TTC549 (cell line): Measurements from ENCODE around the gene GNA12.

Experiments
- FAIRE-seq: peaks from 2 replicates; lab custom pipeline; 2012; peaks lifted over from hg19 to GRCh38; lab: Jason Lieb, UNC

Gene GNA12, protein sequence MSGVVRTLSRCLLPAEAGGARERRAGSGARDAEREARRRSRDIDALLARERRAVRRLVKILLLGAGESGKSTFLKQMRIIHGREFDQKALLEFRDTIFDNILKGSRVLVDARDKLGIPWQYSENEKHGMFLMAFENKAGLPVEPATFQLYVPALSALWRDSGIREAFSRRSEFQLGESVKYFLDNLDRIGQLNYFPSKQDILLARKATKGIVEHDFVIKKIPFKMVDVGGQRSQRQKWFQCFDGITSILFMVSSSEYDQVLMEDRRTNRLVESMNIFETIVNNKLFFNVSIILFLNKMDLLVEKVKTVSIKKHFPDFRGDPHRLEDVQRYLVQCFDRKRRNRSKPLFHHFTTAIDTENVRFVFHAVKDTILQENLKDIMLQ

DNA sequence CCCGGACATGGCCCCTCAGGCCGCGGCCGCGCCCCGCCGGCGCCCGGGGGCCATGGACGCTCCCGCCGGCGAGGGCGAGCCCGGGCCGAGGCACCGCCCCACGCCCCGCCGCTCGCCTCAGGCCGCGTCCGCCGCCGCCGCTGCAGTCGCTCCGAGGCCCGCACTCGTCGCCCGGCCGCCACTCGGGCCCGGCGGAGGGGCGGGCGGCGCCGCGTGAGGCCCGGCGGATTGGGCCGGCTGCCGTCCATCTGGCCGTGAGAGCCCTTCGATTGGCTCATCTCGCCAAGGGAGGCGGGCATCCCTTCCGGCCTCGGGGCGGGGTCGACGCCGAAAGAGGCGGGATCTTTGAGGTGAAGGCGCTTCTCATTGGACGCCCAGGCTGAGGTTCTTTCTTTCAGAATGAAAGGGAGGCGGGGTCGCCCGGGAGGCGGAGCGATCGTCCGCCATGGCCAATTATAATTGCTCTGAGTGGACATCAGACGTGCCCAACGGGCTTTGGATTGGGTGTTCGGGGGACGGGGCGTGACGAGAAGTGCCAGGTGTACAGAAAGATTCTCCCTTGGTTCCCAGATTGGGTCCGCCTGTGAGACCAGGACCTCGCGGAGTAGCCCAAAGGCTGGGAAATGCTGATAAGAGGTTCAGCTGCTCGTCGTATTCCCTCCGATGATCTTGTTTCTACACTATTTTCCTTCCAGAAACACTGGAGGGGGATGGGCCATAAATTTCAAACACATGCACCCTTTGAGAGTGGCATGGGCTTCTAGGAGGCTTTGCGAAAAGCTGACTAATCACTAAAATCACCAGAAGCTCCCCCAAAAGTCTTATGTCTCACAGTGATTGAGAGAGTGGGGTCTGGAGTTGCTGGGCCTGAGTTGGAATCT, at the start of gene GNA12:
TSS of gene GNA12 (minus strand) at position 156 of the 881 bp plus-strand sequence. CDS start at position 9, 147 bp downstream.
- peak; percentile 95 for FAIRE-seq

DNA sequence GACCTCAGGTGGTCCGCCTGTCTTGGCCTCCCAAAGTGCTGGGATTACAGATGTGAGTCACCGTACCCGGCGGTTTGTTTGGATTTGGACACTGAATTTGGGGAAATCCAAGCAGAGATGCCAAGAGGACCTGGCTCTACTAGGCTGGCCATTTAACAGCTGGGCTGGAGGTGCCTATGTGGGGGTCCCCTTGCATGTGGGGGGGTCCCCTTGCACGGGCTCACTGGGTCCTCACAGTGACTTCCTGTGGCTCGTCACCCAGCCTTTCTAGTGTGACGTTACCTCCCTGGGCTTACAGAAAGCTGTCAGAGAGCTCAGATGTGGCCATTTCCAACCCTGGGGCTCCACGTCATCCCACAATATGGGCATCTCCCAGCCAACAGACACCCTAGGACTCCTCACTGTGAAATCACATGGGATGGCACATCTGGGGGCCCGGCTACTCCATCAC, 49.3 kb upstream of the GNA12 start:
- FAIRE-seq, result no peak

DNA sequence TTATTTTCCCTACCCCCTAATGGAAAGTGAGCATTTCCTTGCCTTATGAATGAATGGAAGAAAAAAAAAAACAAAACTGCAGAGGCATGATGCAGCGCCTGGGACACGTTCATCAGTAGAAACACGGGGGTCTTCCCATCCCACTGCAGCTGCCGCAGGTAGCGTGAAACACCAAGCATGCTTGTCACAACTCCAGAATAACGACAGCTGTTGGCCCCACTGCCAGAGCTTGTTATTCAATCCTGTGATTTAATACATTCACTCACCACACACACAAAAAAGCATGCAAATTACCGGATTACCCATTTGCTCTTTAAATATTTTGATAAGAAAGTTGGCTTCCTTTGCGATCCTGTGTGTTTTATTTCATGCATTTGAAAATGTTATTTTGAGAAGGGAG, 48.4 kb upstream of the GNA12 start:
- FAIRE-seq, result no peak

DNA sequence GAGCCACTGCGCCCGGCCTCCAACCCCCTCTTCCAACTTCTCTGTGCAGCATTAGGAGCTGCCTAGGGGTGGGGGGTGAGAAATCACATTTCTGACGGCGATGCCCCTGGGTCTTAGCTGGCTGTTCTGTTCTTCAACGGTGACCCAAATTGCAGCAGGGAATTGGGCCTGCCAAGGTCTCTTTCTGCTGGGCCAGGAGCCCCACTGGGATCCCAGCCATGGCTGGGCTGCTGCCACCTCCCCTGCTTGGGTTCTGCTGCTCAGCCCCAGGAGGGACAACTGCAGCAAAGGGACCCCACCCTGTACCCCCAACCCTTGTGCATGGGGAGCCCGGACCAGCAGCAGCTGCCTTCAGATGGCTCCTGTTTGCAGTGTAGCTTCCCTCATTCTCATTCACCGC, 43.7 kb upstream of the GNA12 start:
- FAIRE-seq, result no peak

DNA sequence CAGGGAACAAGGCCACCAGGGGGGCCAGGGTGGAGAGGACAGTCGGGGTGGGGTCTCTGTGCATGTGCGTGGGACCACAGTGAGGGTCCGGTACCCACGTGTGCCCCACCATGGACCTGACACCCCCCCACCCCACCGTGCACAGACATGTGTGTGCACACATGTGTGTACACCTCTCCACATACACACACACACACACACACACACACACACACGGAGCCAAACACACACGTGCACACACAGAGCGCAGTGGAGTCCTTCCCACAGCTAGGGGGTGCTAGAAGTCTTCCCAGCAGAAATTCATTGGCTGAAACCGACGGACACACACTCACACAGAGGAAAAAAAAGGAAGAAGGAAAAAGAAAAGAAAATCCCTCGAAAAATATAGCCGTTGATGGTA, 42.8 kb upstream of the GNA12 start:
- FAIRE-seq, result peak; percentile 82

DNA sequence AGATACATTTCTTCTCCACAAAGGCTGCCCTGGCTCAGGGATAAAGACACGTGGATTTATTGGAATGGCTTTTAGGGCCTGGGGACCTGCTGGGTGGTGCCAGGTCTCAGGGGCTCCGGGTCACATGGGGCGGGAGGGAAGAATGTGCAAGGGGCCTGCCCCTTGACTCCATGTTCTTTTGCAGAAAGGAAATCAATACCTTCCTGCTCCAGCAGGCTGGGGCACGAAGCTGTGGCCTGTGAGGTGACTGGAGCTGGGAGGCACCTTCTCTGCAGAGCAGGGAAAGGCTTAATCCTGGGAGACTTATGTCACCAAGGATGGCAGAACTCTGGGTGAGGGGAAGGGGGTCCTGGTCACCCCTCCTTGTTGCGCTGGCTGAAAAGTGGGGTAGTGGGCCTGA, 42.3 kb upstream of the GNA12 start:
- no peak for FAIRE-seq

DNA sequence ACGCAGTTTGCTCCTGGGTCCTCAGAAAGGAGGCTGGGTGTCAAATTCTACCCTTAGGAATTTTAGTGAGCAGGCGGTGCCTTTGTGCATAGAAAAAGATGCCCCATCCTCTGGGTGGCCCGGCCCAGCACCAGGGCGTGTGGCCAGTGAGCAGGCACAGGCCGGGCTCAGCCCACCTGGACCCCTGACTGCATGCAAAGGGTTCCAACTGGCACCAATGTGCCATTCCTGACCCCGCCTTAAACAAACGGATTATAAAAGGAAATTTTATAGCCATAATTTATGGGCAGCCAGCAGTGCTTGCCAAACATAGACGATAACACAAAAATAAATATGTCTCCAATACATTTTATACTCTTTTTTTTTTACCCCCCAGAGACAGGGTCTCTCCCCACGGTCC, 40.1 kb upstream of the GNA12 start:
- FAIRE-seq, result no peak

DNA sequence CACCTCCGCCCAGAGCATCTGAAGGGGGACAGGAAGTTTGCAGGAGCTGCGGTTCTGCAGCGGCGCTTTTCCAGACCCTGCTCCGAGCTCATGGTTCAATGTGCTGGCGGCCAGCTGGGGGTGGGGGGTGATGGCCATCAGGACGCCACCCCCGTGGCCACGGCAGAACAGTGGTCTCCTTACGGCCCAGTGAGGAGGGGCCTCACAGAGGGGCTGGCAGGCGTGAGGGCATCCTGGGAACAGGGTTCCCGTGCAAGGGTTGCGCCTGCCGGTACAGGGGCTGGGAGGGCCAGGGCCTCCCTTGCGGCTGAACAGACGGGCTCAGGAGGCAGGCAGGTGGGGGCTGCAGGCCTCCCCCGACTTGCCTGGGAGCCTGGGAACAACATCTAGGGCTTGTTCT, 39.0 kb upstream of the GNA12 start:
- no peak for FAIRE-seq

DNA sequence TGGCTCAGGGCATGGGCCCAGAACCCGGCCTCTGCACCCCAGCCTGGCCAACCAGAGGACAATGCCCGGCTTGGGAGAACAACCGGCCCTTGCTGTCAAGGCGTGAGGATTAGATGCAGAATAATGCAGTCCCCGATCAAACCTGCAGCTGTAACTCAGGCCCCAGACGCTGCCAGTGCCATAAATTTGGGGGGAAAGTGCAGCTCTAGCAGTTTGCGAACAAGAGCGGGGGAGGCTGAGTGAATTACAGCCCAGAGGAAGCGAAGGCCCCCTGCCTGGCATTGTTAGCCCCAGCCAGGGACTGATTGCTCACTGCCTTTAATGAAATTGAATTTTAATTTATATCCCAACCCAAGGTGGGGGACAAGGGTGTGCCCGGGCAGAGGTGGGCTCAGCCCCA, 38.0 kb upstream of the GNA12 start:
- no peak for FAIRE-seq

DNA sequence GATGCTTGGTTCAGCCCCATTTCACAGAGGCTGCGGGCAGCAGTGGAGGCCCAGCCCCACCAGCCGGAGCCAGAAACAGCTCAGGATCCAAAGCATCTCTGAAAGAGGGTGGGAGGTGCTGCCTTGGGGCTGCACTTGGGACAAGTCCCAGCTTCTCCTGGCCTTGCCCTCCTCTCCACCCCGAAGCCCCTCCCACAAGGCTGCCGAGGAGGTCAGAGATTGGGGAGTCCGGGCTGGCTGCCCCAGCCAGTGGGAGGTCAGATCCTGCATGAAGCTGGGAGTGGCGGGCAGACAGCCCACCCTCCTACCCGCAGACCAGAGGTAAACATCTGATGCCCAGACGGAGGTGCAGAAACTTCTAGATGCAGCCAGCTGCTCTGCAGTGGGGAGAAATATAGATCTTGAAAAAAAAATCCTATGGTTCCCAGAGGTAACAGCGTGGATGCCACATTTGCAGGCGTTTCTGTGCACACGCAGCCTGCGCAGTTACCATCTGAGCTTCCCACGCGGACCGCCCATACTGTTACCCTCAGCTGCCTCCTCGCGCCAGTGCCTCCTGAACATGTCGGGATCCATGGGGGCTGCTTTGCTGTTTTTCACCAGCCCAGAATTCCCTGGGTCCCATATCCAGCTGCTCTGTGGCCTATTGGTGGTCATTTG, 36.9 kb upstream of the GNA12 start:
- no peak for FAIRE-seq

DNA sequence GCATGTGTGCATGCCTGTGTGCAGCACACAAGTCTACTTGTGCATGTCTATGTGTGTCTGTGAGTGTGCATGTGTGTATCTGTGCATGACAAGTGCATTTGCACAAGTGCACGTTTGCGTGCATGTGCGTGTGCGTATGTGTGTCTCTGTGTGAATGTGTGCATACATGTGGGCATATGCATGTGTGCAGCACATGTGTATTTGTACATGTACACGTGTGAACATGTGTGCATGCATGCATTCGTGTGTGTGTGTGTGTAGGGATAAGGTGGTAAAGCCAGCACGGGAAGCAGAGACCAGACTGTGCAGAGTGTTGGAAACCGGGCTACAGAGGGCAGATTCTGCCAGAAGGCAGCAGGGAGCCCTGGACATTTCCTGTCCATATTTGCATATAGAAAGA, 35.9 kb upstream of the GNA12 start:
- no peak for FAIRE-seq

DNA sequence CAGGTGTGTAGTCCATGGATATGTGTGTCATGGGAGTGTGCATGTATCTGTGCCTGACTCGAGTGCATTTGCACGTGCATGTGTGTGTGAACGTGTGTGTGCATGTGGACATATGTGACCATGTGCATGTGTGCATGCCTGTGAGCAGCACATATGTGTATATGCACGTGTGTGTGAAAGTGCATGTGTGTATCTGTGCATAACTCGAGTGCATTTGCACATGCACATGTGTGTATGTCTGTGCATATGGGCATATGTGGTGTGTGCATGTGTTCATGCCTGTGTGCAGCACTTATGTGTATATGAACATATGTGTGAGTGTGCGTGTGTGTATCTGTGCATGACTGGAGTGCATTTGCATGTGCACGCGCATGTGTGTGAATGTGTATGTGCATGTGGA, 35.2 kb upstream of the GNA12 start:
- FAIRE-seq, result no peak

DNA sequence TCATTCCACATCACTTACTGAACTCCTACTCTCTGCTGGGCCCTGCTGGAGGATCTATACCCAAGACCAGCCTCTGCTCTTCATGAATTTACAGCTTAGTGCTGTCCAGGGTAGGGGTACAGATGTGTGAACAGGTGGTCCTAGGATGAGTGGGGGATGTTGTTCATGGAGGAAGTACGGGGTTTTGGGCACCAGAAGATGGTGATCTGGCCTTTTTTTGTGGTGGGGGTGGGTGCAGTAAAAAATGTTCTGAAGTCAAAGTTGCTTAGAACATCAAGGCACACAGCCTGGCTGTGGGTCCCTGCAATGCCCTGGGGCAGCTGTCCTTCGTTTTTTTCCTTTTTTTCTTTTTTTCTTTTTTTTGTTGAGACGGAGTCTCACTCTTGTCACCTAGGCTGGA, 34.2 kb upstream of the GNA12 start:
- FAIRE-seq, result no peak

DNA sequence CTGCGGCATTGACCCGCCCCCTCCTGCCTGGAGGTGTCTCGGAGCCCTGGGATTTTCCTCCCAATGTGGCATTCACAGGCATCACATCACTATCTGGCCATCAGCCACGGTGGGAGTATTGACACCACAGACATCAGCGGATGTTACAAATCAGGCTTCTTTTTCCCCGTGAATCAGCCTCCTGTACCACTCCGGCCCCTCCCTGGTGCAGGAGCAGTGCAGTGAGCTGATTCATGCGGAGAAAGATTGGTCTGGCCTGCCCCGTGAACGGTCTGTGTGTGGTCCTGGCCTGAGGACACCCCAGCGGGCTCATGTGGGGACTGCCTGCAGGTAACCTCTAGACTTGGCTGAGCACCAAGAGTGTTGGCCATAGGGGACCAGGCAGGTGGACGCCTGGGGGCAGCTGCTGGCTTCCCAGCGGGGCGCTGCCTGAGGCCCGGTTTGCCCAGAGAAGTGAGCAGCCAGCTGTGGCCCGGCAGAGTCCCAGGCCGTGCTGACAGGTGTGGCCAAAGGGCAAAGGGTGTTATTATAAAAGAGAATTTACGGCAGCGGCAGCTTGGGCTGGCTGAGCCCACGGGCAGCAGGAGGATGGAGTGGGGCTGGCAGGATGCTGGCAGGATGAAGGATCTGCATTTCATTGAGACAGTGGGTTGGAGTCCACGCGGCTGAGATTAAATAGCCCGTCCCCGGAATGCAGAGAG, 32.1 kb upstream of the GNA12 start:
- no peak for FAIRE-seq

DNA sequence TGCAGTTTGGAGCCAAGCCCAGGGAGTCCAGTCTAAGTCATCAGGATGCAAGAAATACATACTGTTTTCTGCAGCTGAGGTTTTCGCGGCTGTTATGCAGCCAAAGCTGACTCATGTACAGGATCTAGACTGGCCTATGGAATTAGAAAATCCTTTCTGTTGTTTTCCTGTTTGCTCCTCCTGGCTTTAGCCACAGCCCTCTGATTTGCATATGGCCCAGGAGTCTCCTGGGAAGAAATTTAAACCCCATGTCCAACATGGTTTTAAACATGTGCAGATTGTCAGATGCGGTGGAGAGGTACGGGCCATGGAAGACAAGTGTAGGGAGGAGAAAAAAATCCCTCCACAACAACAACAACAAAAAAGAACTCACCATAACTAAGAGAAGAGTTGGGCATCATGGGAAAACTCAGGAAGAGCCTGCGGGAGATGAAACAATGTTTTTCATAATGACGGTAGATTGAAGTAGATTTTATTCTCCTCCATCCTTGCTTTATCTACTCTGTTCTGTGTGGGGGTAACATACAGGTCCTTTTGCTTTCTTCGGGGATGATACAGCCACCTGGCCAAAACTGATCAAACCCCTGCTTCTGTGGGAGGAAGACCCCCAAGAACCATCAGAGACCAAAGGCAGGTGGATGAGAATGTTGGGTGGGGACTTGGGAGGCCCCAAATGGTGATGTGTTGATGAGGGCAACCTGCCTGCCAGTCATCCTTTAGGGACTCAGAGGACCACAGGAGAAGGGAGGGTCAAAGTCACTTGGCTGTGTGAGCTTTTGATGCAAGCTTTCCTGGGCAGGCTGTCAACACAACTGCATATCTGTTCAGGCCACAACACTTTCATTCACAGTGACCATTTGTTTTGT, 29.8 kb upstream of the GNA12 start:
- peak; percentile 62 for FAIRE-seq

DNA sequence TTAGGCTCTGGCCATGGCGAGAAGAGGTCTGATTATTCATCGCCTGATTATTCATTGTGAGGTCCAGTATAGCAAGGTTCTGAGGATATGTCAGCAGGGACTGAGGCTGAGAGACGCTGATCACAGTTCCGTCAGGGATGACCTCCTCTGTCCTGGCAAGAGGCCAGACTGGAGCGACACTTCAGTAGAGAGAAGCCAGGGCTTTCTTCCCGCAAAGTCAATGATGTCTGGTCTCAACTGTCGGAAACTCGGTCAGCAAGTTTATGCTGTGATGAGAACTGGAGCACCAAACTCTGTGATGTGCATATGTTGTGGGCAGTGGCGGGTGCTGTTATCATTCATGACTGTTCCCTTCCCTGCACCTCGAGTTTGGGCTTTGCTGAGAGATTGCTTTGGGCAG, 29.0 kb upstream of the GNA12 start:
- no peak for FAIRE-seq

DNA sequence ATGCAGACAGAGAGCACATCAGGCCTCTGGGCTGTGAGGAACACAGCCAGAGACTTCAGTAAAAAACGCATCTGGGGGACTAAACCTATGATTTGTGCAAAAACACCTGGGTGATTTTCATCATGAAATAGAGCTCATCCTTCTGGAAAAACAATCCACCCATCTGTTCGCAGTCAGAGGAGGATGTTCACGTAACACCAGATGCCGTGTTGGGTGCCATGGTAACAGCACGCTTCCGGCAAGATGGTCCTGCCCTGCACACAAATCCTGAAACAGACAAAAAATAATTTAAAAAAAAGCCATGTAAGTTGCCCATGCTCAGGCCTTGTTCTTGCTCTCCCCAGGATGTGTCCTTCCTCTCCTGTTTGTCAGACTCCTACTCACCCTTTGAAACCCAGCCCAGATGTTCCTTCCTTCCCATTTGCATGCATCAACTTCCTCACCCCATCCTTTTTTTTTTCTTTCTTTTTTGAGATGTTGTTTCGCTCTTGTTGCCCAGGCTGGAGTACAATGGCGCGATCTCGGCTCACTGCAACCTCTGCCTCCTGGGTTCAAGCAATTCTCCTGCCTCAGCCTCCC, 28.3 kb upstream of the GNA12 start:
- FAIRE-seq, result no peak

DNA sequence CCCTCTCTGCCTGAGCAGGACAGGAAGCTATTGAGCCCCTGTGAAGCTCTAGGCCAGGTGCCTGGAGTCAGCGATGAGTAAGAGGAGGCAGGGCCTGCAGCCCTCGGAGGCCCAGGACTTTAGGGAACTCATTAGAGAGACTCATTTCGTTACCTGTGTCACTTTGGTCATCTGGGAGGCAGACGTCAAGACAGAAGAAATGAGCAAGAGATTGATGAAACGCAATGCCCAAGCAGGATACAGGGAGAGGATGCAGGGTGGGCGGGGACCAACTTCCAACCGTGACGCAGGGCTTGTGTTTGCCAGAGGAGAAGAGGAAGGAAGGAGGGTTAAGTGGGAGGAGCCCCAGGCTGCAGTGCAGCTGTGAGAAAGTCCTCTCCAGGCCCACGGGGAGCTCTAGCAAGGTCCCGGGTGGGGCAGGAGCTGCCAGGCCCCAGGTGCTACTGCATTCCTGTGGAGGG, 26.4 kb upstream of the GNA12 start:
- FAIRE-seq, result no peak

DNA sequence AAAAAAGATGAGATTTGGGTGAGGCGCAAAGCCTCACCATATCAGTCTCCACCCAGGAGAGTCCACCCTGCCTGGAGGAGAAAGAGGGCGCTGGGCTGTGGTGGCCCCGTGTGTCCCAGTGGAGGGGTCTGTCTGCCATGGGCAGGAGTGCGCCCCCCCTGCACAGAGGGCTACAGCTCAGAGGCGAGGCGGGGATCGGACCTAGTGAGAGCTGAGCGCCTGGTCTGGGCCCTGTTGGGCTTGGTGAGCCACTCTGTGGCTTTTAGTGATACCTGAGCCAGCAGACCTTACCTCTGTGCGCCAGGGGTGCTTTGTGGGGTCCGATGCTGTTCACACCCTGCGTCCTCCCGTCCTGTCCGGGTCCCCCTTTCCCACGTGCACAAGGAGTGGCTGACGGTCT, 25.9 kb upstream of the GNA12 start:
- FAIRE-seq, result no peak

DNA sequence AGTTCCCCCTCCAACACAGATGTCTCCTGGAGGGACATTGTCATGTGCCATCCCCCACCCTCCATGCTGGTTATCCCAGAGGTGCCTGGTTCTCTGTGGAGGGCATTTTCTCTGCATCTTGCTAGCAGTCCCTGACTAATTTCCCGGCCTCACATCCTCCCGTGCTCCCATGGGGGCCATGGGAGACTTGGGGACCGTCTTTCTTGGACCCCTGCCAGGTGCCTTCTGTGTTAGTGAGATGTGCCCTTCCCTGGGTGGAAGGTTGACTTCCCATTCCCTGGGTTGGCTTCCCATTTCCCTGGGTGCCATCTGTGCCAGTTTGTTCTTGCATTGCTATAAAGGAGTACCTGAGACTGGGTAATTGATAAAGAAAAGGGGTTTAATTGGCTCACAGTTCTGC, 22.5 kb upstream of the GNA12 start:
- no peak for FAIRE-seq
